HCT116 (cell line): Measurements from ENCODE around the gene KCNQ1OT1. TPM values are rescaled to one million over a fixed set of nuclear protein-coding genes. Genes with fewer than 3 reads are reported as not detected.

Experiments
- ATAC-seq: fragments of 200-7000 bp; cut with Tn5 transposase; 2 replicates; pipeline ENCODE4 v1.9.1; 2020; ENCODE audit warnings: mild to moderate bottlenecking, moderate library complexity
- BruUV-seq: library from RNA; stranded (reverse); fragments of 400-500 nt; replicated peaks from 2 replicates; lab custom pipeline; 2021; lab: Mats Ljungman, UMichigan
- CTCF ChIA-PET: fragments of 300-600 bp; sonication (Branson Sonifier 250); formaldehyde crosslinking; loops from one replicate; lab custom pipeline; 2021; ENCODE audit warnings: antibody characterized with exemption; lab: Charles Lee
- POLR2A ChIA-PET: fragments of 300-600, 350-600 bp; sonication (Branson Sonifier 250); formaldehyde crosslinking; loops from one replicate; lab custom pipeline; 2021; ENCODE audit warnings: antibody characterized with exemption; lab: Charles Lee
- RAD21 ChIA-PET, 2 experiments: fragments of 300-600 bp; sonication (Branson Sonifier 250); formaldehyde crosslinking; loops; one replicate each; lab custom pipeline; 2023; ENCODE audit warnings: low total read pairs in 2 of 2; ENCODE audit not compliant: uncharacterized antibody in 2 of 2, unreplicated experiment in 2 of 2, low non-redundant PET in 1 of 2; lab: Charles Lee
- DNase-seq: peaks from one replicate; pipeline ENCODE4 v3.0.0-alpha.2; 2010; ENCODE audit warnings: low read depth, low spot score
- H2AFZ ChIP-seq: fragments of 200-600 bp; shearing (Covaris generic), sonication (generic); 2 replicates; pipeline ENCODE4 v1.6.1; 2017; ENCODE audit warnings: low read depth, mixed run types, mixed read lengths, antibody characterized with exemption, low read length; ENCODE audit not compliant: poor library complexity, severe bottlenecking
- H3K27ac ChIP-seq: 2 replicates; pipeline ENCODE4 v1.5.1; 2012; ENCODE audit warnings: low read depth, low read length
- H3K27me3 ChIP-seq: fragments of 200-600 bp; sonication (generic); 2 replicates; pipeline ENCODE4 v1.6.1; 2016; ENCODE audit warnings: mixed run types, low read length, mixed read lengths; ENCODE audit not compliant: insufficient read depth
- H3K36me3 ChIP-seq, 2 experiments: fragments of 200-500 bp in 1 of 2; fragments of 200-600 bp in 1 of 2; sonication (Bioruptor generic) in 1 of 2; sonication (generic) in 1 of 2; 2 replicates each; pipeline versions ENCODE4 v1.5.1 to v1.6.1; 2014 to 2016; ENCODE audit warnings: low read length in 2 of 2, inconsistent platforms in 1 of 2, mixed read lengths in 1 of 2, mixed run types in 1 of 2; ENCODE audit not compliant: insufficient read depth in 2 of 2, control insufficient read depth in 1 of 2
- H3K4me1 ChIP-seq, 2 experiments: fragments of 200-600 bp in 1 of 2; sonication (generic) in 1 of 2; 2 replicates each; pipeline versions ENCODE4 v1.5.1 to v1.6.1; 2012 to 2017; ENCODE audit warnings: low read length in 2 of 2, inconsistent platforms in 1 of 2, mild to moderate bottlenecking in 1 of 2, mixed read lengths in 1 of 2, mixed run types in 1 of 2, moderate library complexity in 1 of 2; ENCODE audit not compliant: insufficient read depth in 2 of 2, control insufficient read depth in 1 of 2
- H3K4me2 ChIP-seq: fragments of 200-600 bp; sonication (generic); 2 replicates; pipeline ENCODE4 v1.6.1; 2017; ENCODE audit warnings: mixed run types, low read length, mixed read lengths
- H3K4me3 ChIP-seq, 2 experiments: fragments of 200-600 bp in 1 of 2; sonication (generic) in 1 of 2; replicated peaks in 1 of 2; 2 replicates each; pipeline ENCODE4 v1.5.1; 2011 to 2016; ENCODE audit warnings: low read length in 2 of 2, control low read depth in 1 of 2, low read depth in 1 of 2, mild to moderate bottlenecking in 1 of 2, mixed read lengths in 1 of 2, mixed run types in 1 of 2
- H3K79me2 ChIP-seq: fragments of 200-600 bp; sonication (generic); 2 replicates; pipeline ENCODE4 v1.6.1; 2017; ENCODE audit warnings: mild to moderate bottlenecking, mixed run types, low read length, moderate library complexity, mixed read lengths; ENCODE audit not compliant: insufficient read depth
- H3K9ac ChIP-seq: fragments of 200-600 bp; sonication (generic); 2 replicates; pipeline ENCODE4 v1.6.1; 2016; ENCODE audit warnings: low read length, mixed read lengths
- H3K9me2 ChIP-seq: fragments of 200-600 bp; sonication (generic), shearing (Covaris generic); 2 replicates; pipeline ENCODE4 v1.6.1; 2017; ENCODE audit warnings: mixed run types, mild to moderate bottlenecking, moderate library complexity; ENCODE audit not compliant: insufficient read depth
- H3K9me3 ChIP-seq, 2 experiments: fragments of 200-500 bp in 1 of 2; fragments of 200-600 bp in 1 of 2; sonication (Bioruptor generic) in 1 of 2; sonication (generic) in 1 of 2; 2 replicates each; pipeline ENCODE4 v1.6.1; 2014 to 2017; ENCODE audit warnings: low read length in 2 of 2, mixed read lengths in 2 of 2, inconsistent platforms in 1 of 2, low read depth in 1 of 2, mild to moderate bottlenecking in 1 of 2, mixed run types in 1 of 2, moderate library complexity in 1 of 2; ENCODE audit not compliant: control insufficient read depth in 1 of 2, insufficient read depth in 1 of 2
- H4K20me1 ChIP-seq: fragments of 200-600 bp; sonication (generic), shearing (Covaris generic); 2 replicates; pipeline ENCODE4 v1.6.1; 2017; ENCODE audit warnings: mixed run types, mild to moderate bottlenecking, moderate library complexity; ENCODE audit not compliant: insufficient read depth
- CBX3 ChIP-seq: IDR thresholded peaks from 2 replicates; pipeline ENCODE4 v1.6.1; 2012; ENCODE audit warnings: low read depth
- CEBPB ChIP-seq: IDR thresholded peaks from 2 replicates; pipeline ENCODE4 v1.6.1; 2012; ENCODE audit warnings: low read depth
- EGR1 ChIP-seq: IDR thresholded peaks from 2 replicates; pipeline ENCODE4 v1.6.1; 2012; ENCODE audit warnings: low read depth
- ELF1 ChIP-seq: IDR thresholded peaks from 2 replicates; pipeline ENCODE4 v1.6.1; 2012; ENCODE audit warnings: low read depth, borderline replicate concordance
- EZH2 ChIP-seq: fragments of 200-600 bp; sonication (generic); IDR thresholded peaks from 2 replicates; pipeline ENCODE4 v1.6.1; 2017; ENCODE audit warnings: antibody characterized with exemption, mixed run types
- EZH2phosphoT487 ChIP-seq: fragments of 200-600 bp; IDR thresholded peaks from 2 replicates; pipeline ENCODE4 v1.6.1; 2018; ENCODE audit warnings: antibody characterized with exemption, borderline replicate concordance
- FOSL1 ChIP-seq: IDR thresholded peaks from 2 replicates; pipeline ENCODE4 v1.6.1; 2012; ENCODE audit warnings: low read depth
- JUND ChIP-seq: IDR thresholded peaks from 2 replicates; pipeline ENCODE4 v1.6.1; 2012
- MAX ChIP-seq: IDR thresholded peaks from 2 replicates; pipeline ENCODE4 v1.6.1; 2012
- POLR2A ChIP-seq: IDR thresholded peaks from 2 replicates; pipeline ENCODE4 v1.7.0; 2011; ENCODE audit warnings: borderline replicate concordance; ENCODE audit not compliant: insufficient read depth, insufficient read length; ENCODE audit errors: extremely low read depth
- POLR2AphosphoS5 ChIP-seq: IDR thresholded peaks from 2 replicates; pipeline ENCODE4 v1.6.1; 2011; ENCODE audit warnings: mild to moderate bottlenecking, low read depth, low read length, moderate library complexity
- SIN3A ChIP-seq: IDR thresholded peaks from 2 replicates; pipeline ENCODE4 v1.6.1; 2012; ENCODE audit warnings: low read depth
- SP1 ChIP-seq: IDR thresholded peaks from 2 replicates; pipeline ENCODE4 v1.6.1; 2012; ENCODE audit warnings: low read depth
- SRF ChIP-seq: IDR thresholded peaks from 2 replicates; pipeline ENCODE4 v1.6.1; 2012; ENCODE audit warnings: low read depth
- TCF7L2 ChIP-seq: IDR thresholded peaks from 2 replicates; pipeline ENCODE4 v1.7.0; 2011; ENCODE audit warnings: borderline replicate concordance, inconsistent platforms; ENCODE audit not compliant: insufficient read depth, insufficient read length; ENCODE audit errors: extremely low read depth
- intact Hi-C: fragments of 100-400 bp; cut with micrococcal nuclease; formaldehyde crosslinking; loops from 2 replicates; pipeline ENCODE4 v1.10.0; 2022
- total RNA-seq: library from RNA; stranded (reverse); gene quantifications from one replicate; pipeline ENCODE4 v1.2.1, GENCODE V29; 2021; ENCODE audit not compliant: unreplicated experiment

The KCNQ1OT1 gene
- total RNA-seq, 1 experiment from 2014 or later, result 1.1 TPM

GRCh38 chr11:2595204-2595603 is 104.6 kb downstream of the KCNQ1OT1 start:
- no TSS peak for BruUV-seq
- Histone ChIP-seq H3K4me3 (no peak overlapping the region), H2AFZ (no peak overlapping the region), H3K4me2 (no peak overlapping the region), H3K9ac (no peak overlapping the region), H3K79me2 (no peaks in the 10 kb centered on the region), H3K4me1 (no peaks in the 10 kb centered on the region), H4K20me1 (no peaks in the 10 kb centered on the region), H3K9me2 (no peaks in the 10 kb centered on the region), H3K27me3 (no peaks in the 10 kb centered on the region), H3K9me3 (peaks cover 3 to 8% of the 10 kb centered on the region in 2 experiments; a peak in 2 of 4 replicates), H3K27ac (no peak overlapping the region), H3K36me3 (no peaks in the 10 kb centered on the region)
- ChIA-PET CTCF (no interaction called here), RAD21 (no interaction called here), POLR2A (no interaction called here)
- intact Hi-C loops, result no loop called here
- TF ChIP-seq TCF7L2 (no peak), POLR2A (no peak), CEBPB (no peak), EGR1 (no peak)
- no peak for ATAC-seq
- no peak for DNase-seq

GRCh38 chr11:2594267-2594666 is 105.5 kb downstream of the KCNQ1OT1 start:
- H3K9me2 ChIP-seq, result no peaks in the 10 kb centered on the region
- H3K27ac ChIP-seq, result no peak overlapping the region
- H3K9me3 ChIP-seq, result peaks cover 3 to 8% of the 10 kb centered on the region in 2 experiments; a peak in 2 of 4 replicates
- no peak overlapping the region for H3K4me2 ChIP-seq
- ChIA-PET CTCF (no interaction called here), RAD21 (no interaction called here), POLR2A (no interaction called here)
- H3K79me2 ChIP-seq, result no peaks in the 10 kb centered on the region
- DNase-seq (no peak), ATAC-seq (no peak)
- intact Hi-C loops, result loop anchor here (5.0 kb wide), 1 partner anchor 48 kb away; no protein-coding TSS in a partner anchor
- no peak overlapping the region for H2AFZ ChIP-seq
- no peaks in the 10 kb centered on the region for H3K36me3 ChIP-seq
- no peak overlapping the region for H3K4me3 ChIP-seq
- no TSS peak for BruUV-seq
- no peaks in the 10 kb centered on the region for H4K20me1 ChIP-seq
- TF ChIP-seq MAX (no peak), SRF (no peak), EGR1 (no peak), EZH2 (no peak), POLR2A (no peak), SIN3A (no peak), CBX3 (no peak), JUND (no peak), SP1 (no peak), ELF1 (no peak), EZH2phosphoT487 (no peak), POLR2AphosphoS5 (no peak), FOSL1 (no peak)
- no peaks in the 10 kb centered on the region for H3K27me3 ChIP-seq
- no peak overlapping the region for H3K9ac ChIP-seq
- H3K4me1 ChIP-seq, result no peaks in the 10 kb centered on the region
